Stimulated activated CD8-positive, alpha-beta memory T cell treated with anti-CD3 and anti-CD28 coated beads, Interleukin-15, amount 100 ng/mL, for 48 hours (primary cell): ENCODE data around the gene IL1RL2.

Experiments used
- DNase-seq, 2 donors: peaks; one replicate each; pipeline ENCODE4 v3.0.0-alpha.2; 2020; ENCODE audit warnings: low read depth in 2 of 2

Gene IL1RL2

GRCh38 chr2:102267774-102268173 lies 81.0 kb downstream of the IL1RL2 start:
- no peak for DNase-seq

- no peak for DNase-seq
Observed at GRCh38 chr2:102268510-102269199, 81.8 kb downstream of the IL1RL2 start.

GRCh38 chr2:102269200-102269524 lies 82.3 kb downstream of the IL1RL2 start:
- no peak for DNase-seq

- no peak for DNase-seq
Observed at GRCh38 chr2:102271844-102272243, 85.0 kb downstream of the IL1RL2 start.

- DNase-seq = no peak
Observed at GRCh38 chr2:102273619-102274211, 86.9 kb downstream of the IL1RL2 start.

GRCh38 chr2:102276549-102277201 lies 89.9 kb downstream of the IL1RL2 start:
- no peak for DNase-seq

GRCh38 chr2:102277202-102277700 lies 90.4 kb downstream of the IL1RL2 start:
- no peak for DNase-seq

GRCh38 chr2:102278720-102279390 lies 92.0 kb downstream of the IL1RL2 start:
- no peak for DNase-seq

- DNase-seq = no peak
Observed at GRCh38 chr2:102279391-102279735, 92.5 kb downstream of the IL1RL2 start.

GRCh38 chr2:102282678-102283091 lies 95.9 kb downstream of the IL1RL2 start:
- DNase-seq = no peak

GRCh38 chr2:102283996-102284395 lies 97.2 kb downstream of the IL1RL2 start:
- no peak for DNase-seq

- DNase-seq = no peak
Observed at GRCh38 chr2:102284611-102285010, 97.8 kb downstream of the IL1RL2 start.

GRCh38 chr2:102285368-102285767 lies 98.5 kb downstream of the IL1RL2 start:
- no peak for DNase-seq

- no peak for DNase-seq
Observed at GRCh38 chr2:102286041-102286440, 99.2 kb downstream of the IL1RL2 start.

- DNase-seq = no peak
Observed at GRCh38 chr2:102289129-102289528, 102.3 kb downstream of the IL1RL2 start.
